Fibroblast of villous mesenchyme (primary cell): ENCODE data around the gene RHBDL2. TPM values are rescaled to one million over a fixed set of nuclear protein-coding genes. Genes with fewer than 3 reads are reported as not detected.
"Not testable (repeated sequence)": the region's sequence is repeated elsewhere in the genome, so short reads cannot be mapped to it uniquely, and the experiment has no call there.

Source experiments
- DNase-seq: peaks from one replicate; pipeline ENCODE4 v3.0.0-alpha.2; 2010; ENCODE audit warnings: low read depth
- H3K4me3 ChIP-seq: 2 replicates; pipeline ENCODE4 v1.5.1; 2011; ENCODE audit warnings: low read depth, mild to moderate bottlenecking, low read length
- CTCF ChIP-seq: IDR thresholded peaks from 2 replicates; pipeline ENCODE4 v1.5.1; 2012; ENCODE audit warnings: low read depth, mild to moderate bottlenecking, low read length; ENCODE audit not compliant: insufficient read depth
- total RNA-seq: library from RNA; depleted of rRNA; stranded (reverse); fragments of >200 nt; gene quantifications from 2 replicates; pipeline ENCODE4 v1.2.3, GENCODE V29; 2012

RHBDL2 gene
- total RNA-seq, result 0.97 and 1.7 TPM in 2 replicates

- TF ChIP-seq CTCF, result no peak
- DNase-seq, result no peak
- H3K4me3 ChIP-seq, result peak within 1 kb of the TSS; percentile 50
Observed at GRCh38 chr1:38941527-38942019, at the start of gene RHBDL2. Gene RHBDL2 (minus strand): TSS chr1:38941830. CDS start chr1:38919212, 22,618 bp downstream.

GRCh38 chr1:38990738-38991637 lies 49.4 kb upstream of the RHBDL2 start, which contains the start of gene AKIRIN1:
Gene AKIRIN1 (plus strand): TSS chr1:38991276. CDS start chr1:38991381, 105 bp downstream.
- TF ChIP-seq CTCF, result no peak
- peak within 1 kb of the TSS; percentile 95 for H3K4me3 ChIP-seq
- peak; percentile 97 for DNase-seq

GRCh38 chr1:38990386-38990737 lies 48.7 kb upstream of the RHBDL2 start:
- TF ChIP-seq CTCF, result no peak
- DNase-seq, result peak; percentile 14
- H3K4me3 ChIP-seq, result peak overlapping the region; percentile 95

- no peak for DNase-seq
- TF ChIP-seq CTCF, result no peak
- no peak overlapping the region for H3K4me3 ChIP-seq
Observed at GRCh38 chr1:38989979-38990378, 48.3 kb upstream of the RHBDL2 start.

GRCh38 chr1:38979380-38979779 lies 37.8 kb upstream of the RHBDL2 start:
- H3K4me3 ChIP-seq, DNase-seq: not testable (repeated sequence)

GRCh38 chr1:38978245-38978542 lies 36.6 kb upstream of the RHBDL2 start:
- DNase-seq, H3K4me3 ChIP-seq: not testable (repeated sequence)

GRCh38 chr1:38977399-38978244 lies 36.0 kb upstream of the RHBDL2 start:
- DNase-seq, H3K4me3 ChIP-seq: not testable (repeated sequence)

GRCh38 chr1:38973659-38974437 lies 32.2 kb upstream of the RHBDL2 start:
- TF ChIP-seq CTCF, result no peak
- DNase-seq, result no peak

GRCh38 chr1:38973145-38973544 lies 31.5 kb upstream of the RHBDL2 start:
- H3K4me3 ChIP-seq, DNase-seq: not testable (repeated sequence)

More at GRCh38 chr1:38973659-38974437, 32.2 kb upstream of the RHBDL2 start:
- H3K4me3 ChIP-seq, result no peak overlapping the region
